Keratinocyte (primary cell): ENCODE data around the gene MIDN. TPM values are rescaled to one million over a fixed set of nuclear protein-coding genes. Genes with fewer than 3 reads are reported as not detected.

Source experiments
- DNase-seq: peaks from one replicate; pipeline ENCODE4 v3.0.0-alpha.2; 2011; ENCODE audit warnings: low read depth, missing footprints, low spot score
- FAIRE-seq: peaks from 2 replicates; lab custom pipeline; 2011; peaks lifted over from hg19 to GRCh38; lab: Jason Lieb, UNC
- H2AFZ ChIP-seq: 2 replicates; pipeline ENCODE4 v1.6.0; 2012; ENCODE audit warnings: low read length, control low read depth, inconsistent platforms; ENCODE audit not compliant: control insufficient read depth
- H3K27ac ChIP-seq: 2 replicates; pipeline ENCODE4 v1.5.1; 2011; ENCODE audit warnings: low read length; ENCODE audit not compliant: control insufficient read depth, insufficient read depth
- H3K27me3 ChIP-seq: 3 replicates; pipeline ENCODE4 v1.6.0; 2011; ENCODE audit warnings: low read length; ENCODE audit not compliant: control insufficient read depth, insufficient read depth; ENCODE audit errors: extremely low read depth
- H3K36me3 ChIP-seq, 2 experiments: 2 replicates in 1 of 2; 3 replicates in 1 of 2; pipeline ENCODE4 v1.5.1; 2011; ENCODE audit warnings: low read length in 2 of 2, mild to moderate bottlenecking in 1 of 2; ENCODE audit not compliant: control insufficient read depth in 2 of 2, insufficient read depth in 2 of 2; ENCODE audit errors: extremely low read depth in 1 of 2
- H3K4me1 ChIP-seq: 3 replicates; pipeline ENCODE4 v1.5.1; 2011; ENCODE audit warnings: low read length; ENCODE audit not compliant: control insufficient read depth, insufficient read depth; ENCODE audit errors: extremely low read depth
- H3K4me2 ChIP-seq: 3 replicates; pipeline ENCODE4 v1.6.0; 2011; ENCODE audit warnings: low read depth, low read length; ENCODE audit not compliant: control insufficient read depth, insufficient read depth; ENCODE audit errors: extremely low read depth
- H3K4me3 ChIP-seq, 3 experiments: fragments of 200-600 bp in 1 of 3; sonication (generic) in 1 of 3; 2 replicates in 2 of 3; 3 replicates in 1 of 3; pipeline ENCODE4 v1.5.1; 2011 to 2016; ENCODE audit warnings: low read length in 3 of 3, mild to moderate bottlenecking in 3 of 3, control low read depth in 2 of 3, inconsistent platforms in 1 of 3, low read depth in 1 of 3, mixed read lengths in 1 of 3, mixed run types in 1 of 3, moderate library complexity in 1 of 3; ENCODE audit not compliant: control insufficient read depth in 2 of 3, insufficient read depth in 2 of 3; ENCODE audit errors: extremely low read depth in 1 of 3
- H3K79me2 ChIP-seq: 2 replicates; pipeline ENCODE4 v1.6.0; 2012; ENCODE audit warnings: low read length; ENCODE audit not compliant: control insufficient read depth, insufficient read depth
- H3K9ac ChIP-seq: 3 replicates; pipeline ENCODE4 v1.6.0; 2011; ENCODE audit warnings: low read length; ENCODE audit not compliant: control insufficient read depth, insufficient read depth; ENCODE audit errors: extremely low read depth
- H3K9me1 ChIP-seq: 3 replicates; pipeline ENCODE4 v1.6.0; 2011; ENCODE audit warnings: low read length; ENCODE audit not compliant: control insufficient read depth, insufficient read depth; ENCODE audit errors: extremely low read depth
- H3K9me3 ChIP-seq: 2 replicates; pipeline ENCODE4 v1.5.1; 2012; ENCODE audit warnings: low read depth, low read length; ENCODE audit not compliant: control insufficient read depth
- H4K20me1 ChIP-seq: 3 replicates; pipeline ENCODE4 v1.6.0; 2011; ENCODE audit warnings: low read length; ENCODE audit not compliant: control insufficient read depth, insufficient read depth; ENCODE audit errors: extremely low read depth
- CTCF ChIP-seq, 3 experiments: IDR thresholded peaks in 1 of 3; conservative IDR thresholded peaks in 1 of 3; optimal IDR thresholded peaks in 1 of 3; 2 replicates in 2 of 3; 3 replicates in 1 of 3; pipeline versions ENCODE3 to v1.5.1; 2011; ENCODE audit warnings: low read length in 3 of 3, mild to moderate bottlenecking in 3 of 3, moderate library complexity in 2 of 3, control low read depth in 1 of 3, inconsistent platforms in 1 of 3; ENCODE audit not compliant: insufficient read depth in 2 of 3; ENCODE audit errors: extremely low read depth in 1 of 3
- EZH2 ChIP-seq: IDR thresholded peaks from one replicate; pipeline ENCODE4 v1.6.1; 2012; ENCODE audit warnings: inconsistent platforms, mild to moderate bottlenecking, low read length, moderate library complexity
- dilution Hi-C: fragments of 300-500 bp; cut with MboI; formaldehyde crosslinking; loops from one replicate; pipeline ENCODE4 v1.7.0; 2020; ENCODE audit warnings: low sequenced_read_pairs; ENCODE audit not compliant: extremely low pct_ligation_motif_present
- polyA plus RNA-seq, 5 experiments: library from polyadenylated mRNA; depleted of rRNA in 3 of 5; stranded (reverse) in 3 of 5; stranded (forward) in 1 of 5; unstranded in 1 of 5; fragments of >200 nt; gene quantifications; 1 replicate in 1 of 5; 2 replicates in 3 of 5; 3 replicates in 1 of 5; pipeline versions ENCODE4 v1.2.1 to v1.2.3, GENCODE V29; 2011 to 2012; ENCODE audit warnings: missing spikeins in 2 of 5, low read depth in 1 of 5, low replicate concordance in 1 of 5

The MIDN gene
- polyA plus RNA-seq, 1 donor (not counting 4 experiments of a cell fraction or from before 2014, with no cell fraction given) = 4.7 TPM

- DNase-seq (no peak), FAIRE-seq (no peak)
- Histone ChIP-seq H3K9ac (no peak overlapping the region), H3K4me2 (no peak overlapping the region), H3K9me1 (no peaks in the 10 kb centered on the region), H3K79me2 (peaks cover 5% of the 10 kb centered on the region), H2AFZ (no peak overlapping the region), H3K27me3 (no peaks in the 10 kb centered on the region), H3K9me3 (no peaks in the 10 kb centered on the region), H3K27ac (no peak overlapping the region), H3K4me3 (no peak overlapping the region), H4K20me1 (no peaks in the 10 kb centered on the region), H3K4me1 (no peaks in the 10 kb centered on the region), H3K36me3 (peaks cover 20 to 27% of the 10 kb centered on the region in 2 experiments)
- TF ChIP-seq EZH2 = no peak
- TF ChIP-seq CTCF (optimal IDR thresholded peaks at IDR 0.05 in 1 of 3, IDR thresholded peaks at IDR 0.05 in 1 of 3, conservative IDR thresholded peaks at IDR 0.05 in 1 of 3; ENCODE audit: extremely low read depth in 1 of 3, insufficient read depth in 2 of 3, low read length in 3 of 3) = no peak
- dilution Hi-C loops = no loop called here
Observed at GRCh38 chr19:1224847-1225246, 23.5 kb upstream of the MIDN start.

- Histone ChIP-seq H3K4me3 (no peak overlapping the region), H3K9me3 (no peaks in the 10 kb centered on the region), H3K27ac (no peak overlapping the region), H3K36me3 (peaks cover 22 to 25% of the 10 kb centered on the region in 2 experiments), H3K9me1 (no peaks in the 10 kb centered on the region), H3K27me3 (no peaks in the 10 kb centered on the region), H4K20me1 (no peaks in the 10 kb centered on the region), H2AFZ (no peak overlapping the region), H3K4me1 (no peaks in the 10 kb centered on the region), H3K9ac (no peak overlapping the region), H3K79me2 (peaks cover 2% of the 10 kb centered on the region), H3K4me2 (no peak overlapping the region)
- FAIRE-seq (no peak), DNase-seq (no peak)
- dilution Hi-C loops = no loop called here
- TF ChIP-seq EZH2 = no peak
- TF ChIP-seq CTCF (optimal IDR thresholded peaks at IDR 0.05 in 1 of 3, IDR thresholded peaks at IDR 0.05 in 1 of 3, conservative IDR thresholded peaks at IDR 0.05 in 1 of 3; ENCODE audit: extremely low read depth in 1 of 3, insufficient read depth in 2 of 3, low read length in 3 of 3) = no peak
Observed at GRCh38 chr19:1225440-1226226, 22.8 kb upstream of the MIDN start.
